ENCODE results near the gene TMEM63C. TPM values are rescaled to one million over a fixed set of nuclear protein-coding genes. Genes with fewer than 3 reads are reported as not detected.

TMEM63C gene
- total RNA-seq, 2 donors from 2014 or later = 1.9 to 2.1 TPM

GRCh38 chr14:77144412-77145115, 37.0 kb upstream of the TMEM63C start:
- no peaks in the 10 kb centered on the region for H3K9me3 Mint-ChIP-seq
- H3K27me3 Mint-ChIP-seq (ENCODE audit: low read depth) = peaks cover 82% of the 10 kb centered on the region
- ATAC-seq (replicated peaks in 1 of 2) = no peak
- H3K27ac Mint-ChIP-seq = no peak overlapping the region
- H3K4me1 Mint-ChIP-seq (ENCODE audit: low read depth) = peaks cover 10% of the 10 kb centered on the region
- H3K4me3 Mint-ChIP-seq = no peak overlapping the region
- no peaks in the 10 kb centered on the region for H3K36me3 Mint-ChIP-seq (ENCODE audit: insufficient read depth in 2 of 2)
- DNase-seq = no peak

GRCh38 chr14:77145975-77146740, 35.4 kb upstream of the TMEM63C start:
- Mint-ChIP-seq H3K27ac (no peak overlapping the region), H3K27me3 (ENCODE audit: low read depth) (peaks cover 72% of the 10 kb centered on the region), H3K36me3 (ENCODE audit: insufficient read depth in 2 of 2) (no peaks in the 10 kb centered on the region), H3K4me3 (no peak overlapping the region), H3K4me1 (ENCODE audit: low read depth) (peaks cover 5% of the 10 kb centered on the region), H3K9me3 (no peaks in the 10 kb centered on the region)
- DNase-seq (no peak), ATAC-seq (replicated peaks in 1 of 2) (no peak)

GRCh38 chr14:77148510-77149231, 32.9 kb upstream of the TMEM63C start:
- Mint-ChIP-seq H3K4me1 (ENCODE audit: low read depth) (no peaks in the 10 kb centered on the region), H3K27ac (no peak overlapping the region), H3K27me3 (ENCODE audit: low read depth) (peaks cover 59% of the 10 kb centered on the region), H3K36me3 (ENCODE audit: insufficient read depth in 2 of 2) (no peaks in the 10 kb centered on the region), H3K9me3 (no peaks in the 10 kb centered on the region), H3K4me3 (no peak overlapping the region)
- ATAC-seq (replicated peaks in 1 of 2) = no peak
- DNase-seq = no peak

GRCh38 chr14:77151245-77151644, 30.4 kb upstream of the TMEM63C start:
- Mint-ChIP-seq H3K9me3 (no peaks in the 10 kb centered on the region), H3K36me3 (ENCODE audit: insufficient read depth in 2 of 2) (no peaks in the 10 kb centered on the region), H3K27ac (no peak overlapping the region), H3K27me3 (ENCODE audit: low read depth) (peaks cover 58% of the 10 kb centered on the region), H3K4me3 (no peak overlapping the region), H3K4me1 (ENCODE audit: low read depth) (no peaks in the 10 kb centered on the region)
- ATAC-seq (replicated peaks in 1 of 2) (no peak), DNase-seq (no peak)

- ATAC-seq (replicated peaks in 1 of 2) (peak; percentile 43 to 64), DNase-seq (no peak)
- peaks cover 50% of the 10 kb centered on the region for H3K27me3 Mint-ChIP-seq (ENCODE audit: low read depth)
- no peaks in the 10 kb centered on the region for H3K9me3 Mint-ChIP-seq
- no peaks in the 10 kb centered on the region for H3K36me3 Mint-ChIP-seq (ENCODE audit: insufficient read depth in 2 of 2)
- no peak overlapping the region for H3K4me3 Mint-ChIP-seq
- H3K4me1 Mint-ChIP-seq (ENCODE audit: low read depth) = no peaks in the 10 kb centered on the region
- H3K27ac Mint-ChIP-seq = no peak overlapping the region
These were observed 29.5 kb upstream of the TMEM63C start for GRCh38 chr14:77151918-77152588.

- no peaks in the 10 kb centered on the region for H3K36me3 Mint-ChIP-seq (ENCODE audit: insufficient read depth in 2 of 2)
- ATAC-seq (replicated peaks in 1 of 2) (no peak), DNase-seq (no peak)
- no peak overlapping the region for H3K4me3 Mint-ChIP-seq
- H3K27ac Mint-ChIP-seq = no peak overlapping the region
- H3K9me3 Mint-ChIP-seq = no peaks in the 10 kb centered on the region
- peaks cover 54% of the 10 kb centered on the region for H3K27me3 Mint-ChIP-seq (ENCODE audit: low read depth)
- H3K4me1 Mint-ChIP-seq (ENCODE audit: low read depth) = no peaks in the 10 kb centered on the region
These were observed 27.8 kb upstream of the TMEM63C start for GRCh38 chr14:77153802-77154201.

- Mint-ChIP-seq H3K36me3 (ENCODE audit: insufficient read depth in 2 of 2) (no peaks in the 10 kb centered on the region), H3K27me3 (ENCODE audit: low read depth) (peaks cover 54% of the 10 kb centered on the region), H3K9me3 (no peaks in the 10 kb centered on the region), H3K27ac (no peak overlapping the region), H3K4me1 (ENCODE audit: low read depth) (no peaks in the 10 kb centered on the region), H3K4me3 (no peak overlapping the region)
- DNase-seq (no peak), ATAC-seq (replicated peaks in 1 of 2) (no peak)
These were observed 27.2 kb upstream of the TMEM63C start for GRCh38 chr14:77154421-77154820.

GRCh38 chr14:77155083-77155482, 26.5 kb upstream of the TMEM63C start:
- no peaks in the 10 kb centered on the region for H3K36me3 Mint-ChIP-seq (ENCODE audit: insufficient read depth in 2 of 2)

GRCh38 chr14:77157740-77158139, 23.9 kb upstream of the TMEM63C start:
- no peak overlapping the region for H3K27ac Mint-ChIP-seq
- no peak for ATAC-seq (replicated peaks in 1 of 2)
- no peak for DNase-seq
- H3K4me3 Mint-ChIP-seq = no peak overlapping the region
- no peaks in the 10 kb centered on the region for H3K36me3 Mint-ChIP-seq (ENCODE audit: insufficient read depth in 2 of 2)
- no peaks in the 10 kb centered on the region for H3K4me1 Mint-ChIP-seq (ENCODE audit: low read depth)
- H3K27me3 Mint-ChIP-seq (ENCODE audit: low read depth) = peaks cover 64% of the 10 kb centered on the region
- no peaks in the 10 kb centered on the region for H3K9me3 Mint-ChIP-seq

More at GRCh38 chr14:77155083-77155482, 26.5 kb upstream of the TMEM63C start:
- H3K27me3 Mint-ChIP-seq (ENCODE audit: low read depth) = peaks cover 52% of the 10 kb centered on the region
- H3K9me3 Mint-ChIP-seq = no peaks in the 10 kb centered on the region
- no peak overlapping the region for H3K4me3 Mint-ChIP-seq
- DNase-seq (no peak), ATAC-seq (replicated peaks in 1 of 2) (no peak)
- H3K4me1 Mint-ChIP-seq (ENCODE audit: low read depth) = no peaks in the 10 kb centered on the region
- H3K27ac Mint-ChIP-seq = no peak overlapping the region

GRCh38 chr14:77158175-77158881, 23.3 kb upstream of the TMEM63C start:
- DNase-seq (no peak), ATAC-seq (replicated peaks in 1 of 2) (no peak)
- H3K4me3 Mint-ChIP-seq = no peak overlapping the region
- peaks cover 59% of the 10 kb centered on the region for H3K27me3 Mint-ChIP-seq (ENCODE audit: low read depth)
- H3K36me3 Mint-ChIP-seq (ENCODE audit: insufficient read depth in 2 of 2) = no peaks in the 10 kb centered on the region
- H3K4me1 Mint-ChIP-seq (ENCODE audit: low read depth) = no peaks in the 10 kb centered on the region
- H3K27ac Mint-ChIP-seq = no peak overlapping the region
- no peaks in the 10 kb centered on the region for H3K9me3 Mint-ChIP-seq

- Mint-ChIP-seq H3K27ac (no peak overlapping the region), H3K27me3 (ENCODE audit: low read depth) (peaks cover 54% of the 10 kb centered on the region), H3K9me3 (no peaks in the 10 kb centered on the region), H3K36me3 (ENCODE audit: insufficient read depth in 2 of 2) (no peaks in the 10 kb centered on the region), H3K4me3 (no peak overlapping the region), H3K4me1 (ENCODE audit: low read depth) (no peaks in the 10 kb centered on the region)
- ATAC-seq (replicated peaks in 1 of 2) (no peak), DNase-seq (no peak)
These were observed 22.7 kb upstream of the TMEM63C start for GRCh38 chr14:77158882-77159255.

- no peak overlapping the region for H3K27ac Mint-ChIP-seq
- no peaks in the 10 kb centered on the region for H3K36me3 Mint-ChIP-seq (ENCODE audit: insufficient read depth in 2 of 2)
- ATAC-seq (replicated peaks in 1 of 2) = no peak
- no peaks in the 10 kb centered on the region for H3K4me1 Mint-ChIP-seq (ENCODE audit: low read depth)
- no peak overlapping the region for H3K4me3 Mint-ChIP-seq
- no peaks in the 10 kb centered on the region for H3K9me3 Mint-ChIP-seq
- peaks cover 33% of the 10 kb centered on the region for H3K27me3 Mint-ChIP-seq (ENCODE audit: low read depth)
- no peak for DNase-seq
These were observed 20.6 kb upstream of the TMEM63C start for GRCh38 chr14:77161011-77161410.
